Transverse colon (tissue), 4 donors: ENCODE results near the gene UVRAG. TPM values are rescaled to one million over a fixed set of nuclear protein-coding genes. Genes with fewer than 3 reads are reported as not detected.
A peak's percentile ranks its signal among the peaks of the same experiment; 100 is the strongest.

Experiments used
- DNase-seq: peaks from one replicate; pipeline ENCODE4 v3.0.0-alpha.2; 2019
- H3K27ac ChIP-seq, 4 donors: fragments of 200-600 bp; sonication (generic); 2 replicates each; pipeline ENCODE4 v1.5.1; 2016 to 2018; ENCODE audit warnings: inconsistent platforms in 4 of 4
- H3K27me3 ChIP-seq: fragments of 200-600 bp; sonication (generic); 2 replicates; pipeline ENCODE4 v1.5.1; 2017; ENCODE audit warnings: inconsistent platforms
- H3K36me3 ChIP-seq, 4 donors: fragments of 200-600 bp; sonication (generic); 2 replicates each; pipeline ENCODE4 v1.5.1; 2017 to 2019; ENCODE audit warnings: inconsistent platforms in 4 of 4
- H3K4me1 ChIP-seq, 4 donors: fragments of 200-600 bp; sonication (generic); 2 replicates each; pipeline ENCODE4 v1.5.1; 2017 to 2020; ENCODE audit warnings: inconsistent platforms in 4 of 4
- H3K4me3 ChIP-seq, 4 donors: fragments of 200-600 bp; sonication (generic); 1 replicate in 1 of 4; 2 replicates in 3 of 4; pipeline versions ENCODE4 v1.5.1 to v1.6.1; 2017 to 2019; ENCODE audit warnings: inconsistent platforms in 4 of 4
- H3K9me3 ChIP-seq, 2 donors: fragments of 200-600 bp; sonication (generic); 2 replicates each; pipeline ENCODE4 v1.5.1; 2017 to 2019; ENCODE audit warnings: inconsistent platforms in 2 of 2
- EP300 ChIP-seq: sonication (generic); formaldehyde crosslinking; IDR thresholded peaks from one replicate; pipeline ENCODE4 v1.6.1; 2017; ENCODE audit warnings: antibody characterized with exemption, low read depth
- POLR2A ChIP-seq: fragments of 450-650 bp; IDR thresholded peaks from one replicate; pipeline ENCODE4 v1.6.1; 2016; ENCODE audit warnings: antibody characterized with exemption, mild to moderate bottlenecking, moderate library complexity
- POLR2AphosphoS5 ChIP-seq, 3 donors: sonication (generic); formaldehyde crosslinking; IDR thresholded peaks; one replicate each; pipeline ENCODE4 v1.6.1; 2016; ENCODE audit warnings: antibody characterized with exemption in 3 of 3
- whole genome bisulfite sequencing, 2 donors: methylation state at CpG; one replicate each; pipeline ENCODE4 v1.1.5; 2018; ENCODE audit warnings: low coverage in 1 of 2; 5-methylcytosine and 5-hydroxymethylcytosine counted together
- in situ Hi-C, 4 donors: fragments of 200-750 bp; cut with MboI; loops; one replicate each; pipeline versions ENCODE4 v1.15.0 to v1.15.1; 2017; ENCODE audit warnings: low sequenced_read_pairs in 3 of 4, low pct_ligation_motif_present in 1 of 4, low pct_unique_long_range_greater_than_20kb in 1 of 4
- intact Hi-C: fragments of 100-400 bp; cut with DNase I; formaldehyde crosslinking; loops from one replicate; pipeline ENCODE4 v1.15.1; 2023; ENCODE audit warnings: low total_unique reads
- total RNA-seq, 4 donors: library from RNA; depleted of rRNA; stranded (reverse); fragments of >200 nt; gene quantifications; one replicate each; pipeline ENCODE4 v1.1.0, GENCODE V29; 2016
- TF ChIP-seq, protein P1 (sequence below), 5 experiments: fragments of 200-600 bp in 3 of 5; fragments of 450-650 bp in 2 of 5; sonication (generic) in 3 of 5; IDR thresholded peaks; 1 replicate in 2 of 5; 2 replicates in 3 of 5; pipeline ENCODE4 v1.5.1; 2016 to 2017; ENCODE audit warnings: antibody characterized with exemption in 5 of 5, inconsistent platforms in 3 of 5, mild to moderate bottlenecking in 2 of 5, moderate library complexity in 1 of 5

UVRAG gene
- total RNA-seq, 4 donors from 2014 or later, result 12.7 to 34.6 (median 19.3) TPM

DNA sequence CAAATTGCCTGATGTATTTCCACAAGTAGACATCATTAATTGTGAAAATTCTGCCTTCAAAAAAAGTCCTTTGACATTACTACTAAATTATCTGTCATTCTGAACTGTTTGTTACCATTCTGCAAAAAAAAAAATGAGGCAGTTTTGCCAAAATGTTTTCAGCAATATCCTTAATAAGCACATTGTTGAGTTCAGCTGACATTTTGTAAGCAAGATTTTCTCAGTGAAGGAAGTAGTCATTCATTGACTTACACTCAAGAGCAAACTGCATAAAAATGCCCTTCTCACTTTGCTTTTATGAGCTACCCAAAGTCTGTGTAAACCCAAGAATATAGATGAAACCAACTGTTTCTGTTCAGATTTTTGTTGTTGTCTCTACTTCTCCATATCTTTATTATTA lies 125.9 kb downstream of the UVRAG start:
- no peaks in the 10 kb centered on the region for H3K9me3 ChIP-seq
- H3K4me1 ChIP-seq, result peaks cover 8 to 37% (median 18%) of the 10 kb centered on the region in 4 donors
- H3K27ac ChIP-seq, result no peak overlapping the region
- intact Hi-C loops (no loop called here), in situ Hi-C loops (no loop called here)
- H3K27me3 ChIP-seq, result no peaks in the 10 kb centered on the region
- no peak overlapping the region for H3K4me3 ChIP-seq
- H3K36me3 ChIP-seq, result no peaks in the 10 kb centered on the region
- no peak for DNase-seq
- TF ChIP-seq POLR2AphosphoS5 (IDR thresholded peaks at IDR 0.05), result no peak
- TF ChIP-seq POLR2A, result no peak
- TF ChIP-seq EP300, result no peak
- TF ChIP-seq, protein P1, sequence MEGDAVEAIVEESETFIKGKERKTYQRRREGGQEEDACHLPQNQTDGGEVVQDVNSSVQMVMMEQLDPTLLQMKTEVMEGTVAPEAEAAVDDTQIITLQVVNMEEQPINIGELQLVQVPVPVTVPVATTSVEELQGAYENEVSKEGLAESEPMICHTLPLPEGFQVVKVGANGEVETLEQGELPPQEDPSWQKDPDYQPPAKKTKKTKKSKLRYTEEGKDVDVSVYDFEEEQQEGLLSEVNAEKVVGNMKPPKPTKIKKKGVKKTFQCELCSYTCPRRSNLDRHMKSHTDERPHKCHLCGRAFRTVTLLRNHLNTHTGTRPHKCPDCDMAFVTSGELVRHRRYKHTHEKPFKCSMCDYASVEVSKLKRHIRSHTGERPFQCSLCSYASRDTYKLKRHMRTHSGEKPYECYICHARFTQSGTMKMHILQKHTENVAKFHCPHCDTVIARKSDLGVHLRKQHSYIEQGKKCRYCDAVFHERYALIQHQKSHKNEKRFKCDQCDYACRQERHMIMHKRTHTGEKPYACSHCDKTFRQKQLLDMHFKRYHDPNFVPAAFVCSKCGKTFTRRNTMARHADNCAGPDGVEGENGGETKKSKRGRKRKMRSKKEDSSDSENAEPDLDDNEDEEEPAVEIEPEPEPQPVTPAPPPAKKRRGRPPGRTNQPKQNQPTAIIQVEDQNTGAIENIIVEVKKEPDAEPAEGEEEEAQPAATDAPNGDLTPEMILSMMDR (IDR thresholded peaks at IDR 0.05), result no peak

DNA sequence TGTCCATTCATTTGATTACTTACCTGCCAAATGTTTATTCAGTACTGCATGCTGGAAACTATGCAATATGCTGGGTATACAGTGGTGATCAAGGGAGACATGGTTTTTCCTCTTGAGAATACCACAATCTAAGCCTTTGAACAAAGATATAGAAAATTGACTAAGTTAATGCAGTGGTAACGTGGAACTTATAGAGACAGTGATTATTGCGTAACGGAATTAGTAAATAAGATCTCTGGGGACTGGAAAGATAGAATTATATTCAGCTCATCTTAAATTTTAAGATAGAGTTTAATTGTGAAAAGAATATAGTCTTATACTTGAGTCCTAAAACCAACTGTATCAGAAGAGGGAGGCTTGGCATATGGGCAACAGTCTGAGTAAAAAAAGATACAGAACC lies 129.5 kb downstream of the UVRAG start:
- in situ Hi-C loops (no loop called here), intact Hi-C loops (no loop called here)
- no peak for TF ChIP-seq EP300
- TF ChIP-seq, protein P1 (IDR thresholded peaks at IDR 0.05), result no peak
- no peak for TF ChIP-seq POLR2AphosphoS5 (IDR thresholded peaks at IDR 0.05)
- no peak for TF ChIP-seq POLR2A
- Histone ChIP-seq H3K27ac (no peak overlapping the region), H3K4me1 (peaks cover 17 to 59% (median 30%) of the 10 kb centered on the region in 4 donors), H3K4me3 (no peak overlapping the region), H3K36me3 (no peaks in the 10 kb centered on the region), H3K9me3 (no peaks in the 10 kb centered on the region), H3K27me3 (no peaks in the 10 kb centered on the region)
- no peak for DNase-seq
- 93 to 97% methylated on average over 3 of the region's 3 CpGs for WGBS, 2 donors

DNA sequence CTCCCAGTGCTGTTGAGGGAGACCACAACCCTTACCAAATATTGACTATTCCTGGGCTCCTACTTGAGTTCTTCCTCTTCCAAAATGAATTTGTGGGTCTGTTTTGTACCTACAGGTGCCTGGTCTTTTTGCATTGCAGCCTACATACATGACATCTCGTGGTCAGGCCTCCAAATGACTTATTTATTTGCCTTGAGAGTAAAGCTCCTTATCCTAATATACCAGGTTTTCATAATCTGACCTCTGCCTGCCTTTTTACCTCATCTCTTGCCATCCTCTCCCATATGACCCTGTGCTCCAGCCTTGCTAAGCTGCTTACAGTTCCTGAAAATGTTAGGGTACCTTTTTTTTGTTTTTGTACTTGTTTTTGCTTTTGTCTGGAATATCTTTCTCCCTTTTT lies 130.4 kb downstream of the UVRAG start:
- TF ChIP-seq, protein P1 (IDR thresholded peaks at IDR 0.05), result no peak
- TF ChIP-seq POLR2A (no peak), POLR2AphosphoS5 (IDR thresholded peaks at IDR 0.05) (no peak), EP300 (no peak)
- Histone ChIP-seq H3K9me3 (no peaks in the 10 kb centered on the region), H3K27ac (peak overlapping the region in 3 of 4 donors; percentile 17 to 75 (median 56)), H3K4me3 (no peak overlapping the region), H3K4me1 (peaks cover 17 to 58% (median 35%) of the 10 kb centered on the region in 4 donors), H3K27me3 (no peaks in the 10 kb centered on the region), H3K36me3 (no peaks in the 10 kb centered on the region)
- intact Hi-C loops (no loop called here), in situ Hi-C loops (no loop called here)
- 43 to 57% methylated on average over 1 of the region's 1 CpG for WGBS, 2 donors
- DNase-seq, result no peak

DNA sequence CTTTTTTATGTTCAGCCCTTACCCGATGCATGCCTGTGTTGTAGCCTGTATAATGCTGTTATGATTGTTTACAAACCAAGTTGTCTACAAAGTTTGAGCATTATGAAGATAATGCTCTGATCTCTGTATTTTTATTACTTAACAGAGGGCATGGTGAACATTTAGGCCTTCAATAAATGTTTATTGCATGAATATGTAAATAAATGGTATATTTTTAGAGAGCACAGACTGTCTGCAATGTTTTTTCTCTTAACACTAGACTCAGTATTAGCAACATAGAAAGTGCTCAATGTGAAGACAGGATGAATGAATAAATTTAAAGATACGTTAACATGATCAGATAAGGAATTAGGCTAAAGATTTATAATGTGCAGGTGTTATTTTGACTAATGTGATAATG lies 130.9 kb downstream of the UVRAG start:
- Histone ChIP-seq H3K27ac (peak overlapping the region; percentile 56 to 75 (median 64)), H3K36me3 (no peaks in the 10 kb centered on the region), H3K27me3 (no peaks in the 10 kb centered on the region), H3K4me3 (no peak overlapping the region), H3K4me1 (peaks cover 17 to 63% (median 37%) of the 10 kb centered on the region in 4 donors), H3K9me3 (no peaks in the 10 kb centered on the region)
- in situ Hi-C loops, result no loop called here
- no peak for DNase-seq
- intact Hi-C loops, result no loop called here
- TF ChIP-seq POLR2AphosphoS5 (IDR thresholded peaks at IDR 0.05), result no peak
- WGBS, 2 donors, result 26 to 38% methylated on average over 1 to 2 of the region's 2 CpGs
